ENCODE results near the gene CFTR. TPM values are rescaled to one million over a fixed set of nuclear protein-coding genes. Genes with fewer than 3 reads are reported as not detected.

The CFTR gene
- total RNA-seq, 4 donors from 2014 or later: 3.4 to 13.5 (median 7.1) TPM

- Histone ChIP-seq H3K27ac (no peak overlapping the region), H3K4me1 (no peaks in the 10 kb centered on the region)
- no peak for TF ChIP-seq POLR2AphosphoS5 (IDR thresholded peaks at IDR 0.05)
- TF ChIP-seq POLR2A (IDR thresholded peaks at IDR 0.05): no peak
- no peak for TF ChIP-seq EP300 (IDR thresholded peaks at IDR 0.05)
- TF ChIP-seq, protein P1, sequence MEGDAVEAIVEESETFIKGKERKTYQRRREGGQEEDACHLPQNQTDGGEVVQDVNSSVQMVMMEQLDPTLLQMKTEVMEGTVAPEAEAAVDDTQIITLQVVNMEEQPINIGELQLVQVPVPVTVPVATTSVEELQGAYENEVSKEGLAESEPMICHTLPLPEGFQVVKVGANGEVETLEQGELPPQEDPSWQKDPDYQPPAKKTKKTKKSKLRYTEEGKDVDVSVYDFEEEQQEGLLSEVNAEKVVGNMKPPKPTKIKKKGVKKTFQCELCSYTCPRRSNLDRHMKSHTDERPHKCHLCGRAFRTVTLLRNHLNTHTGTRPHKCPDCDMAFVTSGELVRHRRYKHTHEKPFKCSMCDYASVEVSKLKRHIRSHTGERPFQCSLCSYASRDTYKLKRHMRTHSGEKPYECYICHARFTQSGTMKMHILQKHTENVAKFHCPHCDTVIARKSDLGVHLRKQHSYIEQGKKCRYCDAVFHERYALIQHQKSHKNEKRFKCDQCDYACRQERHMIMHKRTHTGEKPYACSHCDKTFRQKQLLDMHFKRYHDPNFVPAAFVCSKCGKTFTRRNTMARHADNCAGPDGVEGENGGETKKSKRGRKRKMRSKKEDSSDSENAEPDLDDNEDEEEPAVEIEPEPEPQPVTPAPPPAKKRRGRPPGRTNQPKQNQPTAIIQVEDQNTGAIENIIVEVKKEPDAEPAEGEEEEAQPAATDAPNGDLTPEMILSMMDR (IDR thresholded peaks at IDR 0.05): no peak
Observed at GRCh38 chr7:117640465-117640864, 160.6 kb downstream of the CFTR start.

GRCh38 chr7:117645481-117646165, 165.8 kb downstream of the CFTR start:
- Histone ChIP-seq H3K9me3 (no peaks in the 10 kb centered on the region), H3K27ac (no peak overlapping the region), H3K36me3 (no peaks in the 10 kb centered on the region), H3K27me3 (no peaks in the 10 kb centered on the region), H3K4me1 (peaks cover 4% of the 10 kb centered on the region), H3K4me3 (no peak overlapping the region)
- TF ChIP-seq, protein P1 (IDR thresholded peaks at IDR 0.05): no peak
- TF ChIP-seq EP300 (IDR thresholded peaks at IDR 0.05) (no peak), POLR2A (IDR thresholded peaks at IDR 0.05) (no peak), POLR2AphosphoS5 (IDR thresholded peaks at IDR 0.05) (no peak)
- no peak for DNase-seq (ENCODE audit: low spot score in 2 of 2)

More at GRCh38 chr7:117640465-117640864, 160.6 kb downstream of the CFTR start:
- Histone ChIP-seq H3K27me3 (no peaks in the 10 kb centered on the region), H3K4me3 (no peak overlapping the region), H3K36me3 (no peaks in the 10 kb centered on the region), H3K9me3 (no peaks in the 10 kb centered on the region)
- no peak for DNase-seq (ENCODE audit: low spot score in 2 of 2)

- no peak overlapping the region for H3K4me3 ChIP-seq
- no peak overlapping the region for H3K27ac ChIP-seq
- WGBS: 69% methylated on average over 5 of the region's 5 CpGs
- no peaks in the 10 kb centered on the region for H3K9me3 ChIP-seq
- no peaks in the 10 kb centered on the region for H3K27me3 ChIP-seq
- no peaks in the 10 kb centered on the region for H3K36me3 ChIP-seq
- DNase-seq (ENCODE audit: low spot score in 2 of 2): no peak
- TF ChIP-seq, protein P1 (IDR thresholded peaks at IDR 0.05): no peak
- H3K4me1 ChIP-seq: peaks cover 4% of the 10 kb centered on the region
Observed at GRCh38 chr7:117648203-117648866, 168.5 kb downstream of the CFTR start.

DNA sequence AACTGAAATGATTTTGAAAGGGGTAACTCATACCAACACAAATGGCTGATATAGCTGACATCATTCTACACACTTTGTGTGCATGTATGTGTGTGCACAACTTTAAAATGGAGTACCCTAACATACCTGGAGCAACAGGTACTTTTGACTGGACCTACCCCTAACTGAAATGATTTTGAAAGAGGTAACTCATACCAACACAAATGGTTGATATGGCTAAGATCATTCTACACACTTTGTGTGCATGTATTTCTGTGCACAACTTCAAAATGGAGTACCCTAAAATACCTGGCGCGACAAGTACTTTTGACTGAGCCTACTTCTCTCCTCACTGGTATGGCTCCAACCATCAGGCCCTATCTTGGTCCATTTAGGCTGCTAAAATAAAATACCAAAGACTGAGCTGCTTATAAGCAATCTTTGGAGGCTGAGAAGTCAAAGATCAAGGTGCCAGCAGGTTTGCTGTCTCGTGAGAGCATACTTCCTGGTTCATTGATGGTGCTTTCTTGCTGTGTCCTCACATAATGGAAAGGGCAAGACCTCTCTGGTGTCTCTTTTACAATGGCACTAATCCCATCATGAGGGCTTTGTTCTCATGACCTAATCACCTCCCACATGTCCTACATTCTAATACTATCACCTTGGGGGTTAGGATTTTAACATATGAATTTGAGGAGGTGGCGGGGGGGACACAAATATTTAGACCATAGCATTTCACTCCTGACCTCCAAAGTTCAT, 173.3 kb downstream of the CFTR start:
- no peaks in the 10 kb centered on the region for H3K9me3 ChIP-seq
- no peak overlapping the region for H3K27ac ChIP-seq
- peaks cover 2% of the 10 kb centered on the region for H3K4me1 ChIP-seq
- DNase-seq (ENCODE audit: low spot score in 2 of 2): no peak
- WGBS: 87% methylated on average over 4 of the region's 4 CpGs
- no peak for TF ChIP-seq POLR2A (IDR thresholded peaks at IDR 0.05)
- TF ChIP-seq EP300 (IDR thresholded peaks at IDR 0.05): no peak
- TF ChIP-seq, protein P1 (IDR thresholded peaks at IDR 0.05): no peak
- no peak for TF ChIP-seq POLR2AphosphoS5 (IDR thresholded peaks at IDR 0.05)
- no peaks in the 10 kb centered on the region for H3K27me3 ChIP-seq
- no peaks in the 10 kb centered on the region for H3K36me3 ChIP-seq
- no peak overlapping the region for H3K4me3 ChIP-seq

DNA sequence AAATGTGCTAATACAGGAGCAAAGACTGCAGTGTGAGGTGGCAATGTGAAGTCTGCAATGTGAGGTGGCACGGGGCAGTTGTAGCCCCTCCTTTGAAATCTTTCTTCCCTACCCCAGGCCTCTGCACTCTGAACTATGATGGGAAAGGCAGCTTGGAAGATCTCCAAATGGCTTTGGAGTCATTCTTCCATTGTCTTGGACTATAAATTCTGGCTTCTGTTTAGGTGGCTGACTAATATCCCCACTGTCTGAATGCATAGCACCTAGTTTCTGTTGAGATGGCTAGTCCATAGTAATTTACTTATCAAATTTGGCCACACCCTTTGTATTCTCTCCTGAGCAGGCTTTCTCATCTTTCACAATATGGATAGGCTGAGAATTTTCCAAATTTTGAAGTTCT, 175.0 kb downstream of the CFTR start:
- H3K9me3 ChIP-seq: no peaks in the 10 kb centered on the region
- H3K27ac ChIP-seq: no peak overlapping the region
- 100% methylated on average over 1 of the region's 1 CpG for WGBS
- H3K27me3 ChIP-seq: no peaks in the 10 kb centered on the region
- H3K4me3 ChIP-seq: no peak overlapping the region
- no peaks in the 10 kb centered on the region for H3K4me1 ChIP-seq
- TF ChIP-seq, protein P1 (IDR thresholded peaks at IDR 0.05): no peak
- TF ChIP-seq EP300 (IDR thresholded peaks at IDR 0.05) (no peak), POLR2A (IDR thresholded peaks at IDR 0.05) (no peak), POLR2AphosphoS5 (IDR thresholded peaks at IDR 0.05) (no peak)
- no peak for DNase-seq (ENCODE audit: low spot score in 2 of 2)
- H3K36me3 ChIP-seq: no peaks in the 10 kb centered on the region
